HCT116 (cell line): ENCODE results near the gene CA12. TPM values are rescaled to one million over a fixed set of nuclear protein-coding genes. Genes with fewer than 3 reads are reported as not detected.

Experiments used
- ATAC-seq: fragments of 200-7000 bp; cut with Tn5 transposase; 2 replicates; pipeline ENCODE4 v1.9.1; 2020; ENCODE audit warnings: mild to moderate bottlenecking, moderate library complexity
- BruUV-seq: library from RNA; stranded (reverse); fragments of 400-500 nt; replicated peaks from 2 replicates; lab custom pipeline; 2021; lab: Mats Ljungman, UMichigan
- CTCF ChIA-PET: fragments of 300-600 bp; sonication (Branson Sonifier 250); formaldehyde crosslinking; loops from one replicate; lab custom pipeline; 2021; ENCODE audit warnings: antibody characterized with exemption; lab: Charles Lee
- POLR2A ChIA-PET: fragments of 300-600, 350-600 bp; sonication (Branson Sonifier 250); formaldehyde crosslinking; loops from one replicate; lab custom pipeline; 2021; ENCODE audit warnings: antibody characterized with exemption; lab: Charles Lee
- RAD21 ChIA-PET, 2 experiments: fragments of 300-600 bp; sonication (Branson Sonifier 250); formaldehyde crosslinking; loops; one replicate each; lab custom pipeline; 2023; ENCODE audit warnings: low total read pairs in 2 of 2; ENCODE audit not compliant: uncharacterized antibody in 2 of 2, unreplicated experiment in 2 of 2, low non-redundant PET in 1 of 2; lab: Charles Lee
- DNase-seq: peaks from one replicate; pipeline ENCODE4 v3.0.0-alpha.2; 2010; ENCODE audit warnings: low read depth, low spot score
- H2AFZ ChIP-seq: fragments of 200-600 bp; shearing (Covaris generic), sonication (generic); 2 replicates; pipeline ENCODE4 v1.6.1; 2017; ENCODE audit warnings: low read depth, mixed run types, mixed read lengths, antibody characterized with exemption, low read length; ENCODE audit not compliant: poor library complexity, severe bottlenecking
- H3K27ac ChIP-seq: 2 replicates; pipeline ENCODE4 v1.5.1; 2012; ENCODE audit warnings: low read depth, low read length
- H3K27me3 ChIP-seq: fragments of 200-600 bp; sonication (generic); 2 replicates; pipeline ENCODE4 v1.6.1; 2016; ENCODE audit warnings: mixed run types, low read length, mixed read lengths; ENCODE audit not compliant: insufficient read depth
- H3K36me3 ChIP-seq, 2 experiments: fragments of 200-500 bp in 1 of 2; fragments of 200-600 bp in 1 of 2; sonication (Bioruptor generic) in 1 of 2; sonication (generic) in 1 of 2; 2 replicates each; pipeline versions ENCODE4 v1.5.1 to v1.6.1; 2014 to 2016; ENCODE audit warnings: low read length in 2 of 2, inconsistent platforms in 1 of 2, mixed read lengths in 1 of 2, mixed run types in 1 of 2; ENCODE audit not compliant: insufficient read depth in 2 of 2, control insufficient read depth in 1 of 2
- H3K4me1 ChIP-seq, 2 experiments: fragments of 200-600 bp in 1 of 2; sonication (generic) in 1 of 2; 2 replicates each; pipeline versions ENCODE4 v1.5.1 to v1.6.1; 2012 to 2017; ENCODE audit warnings: low read length in 2 of 2, inconsistent platforms in 1 of 2, mild to moderate bottlenecking in 1 of 2, mixed read lengths in 1 of 2, mixed run types in 1 of 2, moderate library complexity in 1 of 2; ENCODE audit not compliant: insufficient read depth in 2 of 2, control insufficient read depth in 1 of 2
- H3K4me2 ChIP-seq: fragments of 200-600 bp; sonication (generic); 2 replicates; pipeline ENCODE4 v1.6.1; 2017; ENCODE audit warnings: mixed run types, low read length, mixed read lengths
- H3K4me3 ChIP-seq, 2 experiments: fragments of 200-600 bp in 1 of 2; sonication (generic) in 1 of 2; replicated peaks in 1 of 2; 2 replicates each; pipeline ENCODE4 v1.5.1; 2011 to 2016; ENCODE audit warnings: low read length in 2 of 2, control low read depth in 1 of 2, low read depth in 1 of 2, mild to moderate bottlenecking in 1 of 2, mixed read lengths in 1 of 2, mixed run types in 1 of 2
- H3K79me2 ChIP-seq: fragments of 200-600 bp; sonication (generic); 2 replicates; pipeline ENCODE4 v1.6.1; 2017; ENCODE audit warnings: mild to moderate bottlenecking, mixed run types, low read length, moderate library complexity, mixed read lengths; ENCODE audit not compliant: insufficient read depth
- H3K9ac ChIP-seq: fragments of 200-600 bp; sonication (generic); 2 replicates; pipeline ENCODE4 v1.6.1; 2016; ENCODE audit warnings: low read length, mixed read lengths
- H3K9me2 ChIP-seq: fragments of 200-600 bp; sonication (generic), shearing (Covaris generic); 2 replicates; pipeline ENCODE4 v1.6.1; 2017; ENCODE audit warnings: mixed run types, mild to moderate bottlenecking, moderate library complexity; ENCODE audit not compliant: insufficient read depth
- H3K9me3 ChIP-seq, 2 experiments: fragments of 200-500 bp in 1 of 2; fragments of 200-600 bp in 1 of 2; sonication (Bioruptor generic) in 1 of 2; sonication (generic) in 1 of 2; 2 replicates each; pipeline ENCODE4 v1.6.1; 2014 to 2017; ENCODE audit warnings: low read length in 2 of 2, mixed read lengths in 2 of 2, inconsistent platforms in 1 of 2, low read depth in 1 of 2, mild to moderate bottlenecking in 1 of 2, mixed run types in 1 of 2, moderate library complexity in 1 of 2; ENCODE audit not compliant: control insufficient read depth in 1 of 2, insufficient read depth in 1 of 2
- H4K20me1 ChIP-seq: fragments of 200-600 bp; sonication (generic), shearing (Covaris generic); 2 replicates; pipeline ENCODE4 v1.6.1; 2017; ENCODE audit warnings: mixed run types, mild to moderate bottlenecking, moderate library complexity; ENCODE audit not compliant: insufficient read depth
- ELF1 ChIP-seq: IDR thresholded peaks from 2 replicates; pipeline ENCODE4 v1.6.1; 2012; ENCODE audit warnings: low read depth, borderline replicate concordance
- FOSL1 ChIP-seq: IDR thresholded peaks from 2 replicates; pipeline ENCODE4 v1.6.1; 2012; ENCODE audit warnings: low read depth
- POLR2A ChIP-seq: IDR thresholded peaks from 2 replicates; pipeline ENCODE4 v1.7.0; 2011; ENCODE audit warnings: borderline replicate concordance; ENCODE audit not compliant: insufficient read depth, insufficient read length; ENCODE audit errors: extremely low read depth
- SP1 ChIP-seq: IDR thresholded peaks from 2 replicates; pipeline ENCODE4 v1.6.1; 2012; ENCODE audit warnings: low read depth
- SRF ChIP-seq: IDR thresholded peaks from 2 replicates; pipeline ENCODE4 v1.6.1; 2012; ENCODE audit warnings: low read depth
- intact Hi-C: fragments of 100-400 bp; cut with micrococcal nuclease; formaldehyde crosslinking; loops from 2 replicates; pipeline ENCODE4 v1.10.0; 2022
- total RNA-seq: library from RNA; stranded (reverse); gene quantifications from one replicate; pipeline ENCODE4 v1.2.1, GENCODE V29; 2021; ENCODE audit not compliant: unreplicated experiment
- TF ChIP-seq, protein P1 (sequence below): IDR thresholded peaks from 2 replicates; pipeline ENCODE4 v1.6.1; 2011; ENCODE audit warnings: mild to moderate bottlenecking, low read length, moderate library complexity; ENCODE audit not compliant: insufficient replicate concordance; ENCODE audit errors: extremely low read depth
- TF ChIP-seq, protein P2 (sequence below), 3 experiments: fragments of 200-600 bp in 1 of 3; sonication (generic) in 1 of 3; IDR thresholded peaks in 2 of 3; conservative IDR thresholded peaks in 1 of 3; 2 replicates each; pipeline ENCODE4 v1.5.1; 2012 to 2017; ENCODE audit warnings: low read depth in 2 of 3, low read length in 2 of 3, antibody characterized with exemption in 1 of 3, borderline replicate concordance in 1 of 3, control low read depth in 1 of 3, mild to moderate bottlenecking in 1 of 3, mixed read lengths in 1 of 3, mixed run types in 1 of 3, moderate library complexity in 1 of 3; ENCODE audit not compliant: insufficient read depth in 1 of 3

Gene CA12
- total RNA-seq, 1 experiment from 2014 or later: 1.8 TPM

DNA sequence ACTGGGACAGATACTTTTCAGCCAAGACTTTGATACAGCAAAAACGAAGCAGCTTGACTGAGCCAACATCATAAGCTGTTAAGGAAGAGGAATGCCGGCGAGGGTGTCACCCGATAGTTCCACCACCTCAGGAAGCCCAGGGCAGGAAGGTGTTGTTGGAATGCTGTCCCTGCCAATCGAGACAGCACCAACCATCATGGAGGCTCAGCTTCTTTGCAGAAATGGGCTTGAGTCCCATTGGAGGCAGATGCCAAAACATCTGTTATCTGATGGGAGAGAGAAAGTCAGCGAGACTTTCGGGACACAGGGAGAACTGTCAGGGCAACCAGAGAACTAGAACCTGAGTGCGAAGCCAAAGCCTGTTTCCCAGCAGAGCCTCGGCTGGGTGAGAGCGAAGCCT, 50.7 kb downstream of the CA12 start:
- Histone ChIP-seq H3K9me2 (no peaks in the 10 kb centered on the region), H3K79me2 (no peaks in the 10 kb centered on the region), H3K9ac (no peak overlapping the region), H3K4me2 (no peak overlapping the region), H2AFZ (no peak overlapping the region), H3K4me1 (peaks cover 0 to 16% of the 10 kb centered on the region in 2 experiments; a peak in 2 of 4 replicates), H3K36me3 (no peaks in the 10 kb centered on the region), H4K20me1 (no peaks in the 10 kb centered on the region), H3K27ac (no peak overlapping the region), H3K9me3 (no peaks in the 10 kb centered on the region), H3K27me3 (no peaks in the 10 kb centered on the region), H3K4me3 (no peak overlapping the region)
- no peak for ATAC-seq
- TF ChIP-seq ELF1: no peak
- no peak for TF ChIP-seq SP1
- TF ChIP-seq, protein P1, sequence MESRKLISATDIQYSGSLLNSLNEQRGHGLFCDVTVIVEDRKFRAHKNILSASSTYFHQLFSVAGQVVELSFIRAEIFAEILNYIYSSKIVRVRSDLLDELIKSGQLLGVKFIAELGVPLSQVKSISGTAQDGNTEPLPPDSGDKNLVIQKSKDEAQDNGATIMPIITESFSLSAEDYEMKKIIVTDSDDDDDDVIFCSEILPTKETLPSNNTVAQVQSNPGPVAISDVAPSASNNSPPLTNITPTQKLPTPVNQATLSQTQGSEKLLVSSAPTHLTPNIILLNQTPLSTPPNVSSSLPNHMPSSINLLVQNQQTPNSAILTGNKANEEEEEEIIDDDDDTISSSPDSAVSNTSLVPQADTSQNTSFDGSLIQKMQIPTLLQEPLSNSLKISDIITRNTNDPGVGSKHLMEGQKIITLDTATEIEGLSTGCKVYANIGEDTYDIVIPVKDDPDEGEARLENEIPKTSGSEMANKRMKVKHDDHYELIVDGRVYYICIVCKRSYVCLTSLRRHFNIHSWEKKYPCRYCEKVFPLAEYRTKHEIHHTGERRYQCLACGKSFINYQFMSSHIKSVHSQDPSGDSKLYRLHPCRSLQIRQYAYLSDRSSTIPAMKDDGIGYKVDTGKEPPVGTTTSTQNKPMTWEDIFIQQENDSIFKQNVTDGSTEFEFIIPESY: no peak
- no peak for TF ChIP-seq SRF
- TF ChIP-seq, protein P2, sequence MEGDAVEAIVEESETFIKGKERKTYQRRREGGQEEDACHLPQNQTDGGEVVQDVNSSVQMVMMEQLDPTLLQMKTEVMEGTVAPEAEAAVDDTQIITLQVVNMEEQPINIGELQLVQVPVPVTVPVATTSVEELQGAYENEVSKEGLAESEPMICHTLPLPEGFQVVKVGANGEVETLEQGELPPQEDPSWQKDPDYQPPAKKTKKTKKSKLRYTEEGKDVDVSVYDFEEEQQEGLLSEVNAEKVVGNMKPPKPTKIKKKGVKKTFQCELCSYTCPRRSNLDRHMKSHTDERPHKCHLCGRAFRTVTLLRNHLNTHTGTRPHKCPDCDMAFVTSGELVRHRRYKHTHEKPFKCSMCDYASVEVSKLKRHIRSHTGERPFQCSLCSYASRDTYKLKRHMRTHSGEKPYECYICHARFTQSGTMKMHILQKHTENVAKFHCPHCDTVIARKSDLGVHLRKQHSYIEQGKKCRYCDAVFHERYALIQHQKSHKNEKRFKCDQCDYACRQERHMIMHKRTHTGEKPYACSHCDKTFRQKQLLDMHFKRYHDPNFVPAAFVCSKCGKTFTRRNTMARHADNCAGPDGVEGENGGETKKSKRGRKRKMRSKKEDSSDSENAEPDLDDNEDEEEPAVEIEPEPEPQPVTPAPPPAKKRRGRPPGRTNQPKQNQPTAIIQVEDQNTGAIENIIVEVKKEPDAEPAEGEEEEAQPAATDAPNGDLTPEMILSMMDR (IDR thresholded peaks at IDR 0.05 in 2 of 3, conservative IDR thresholded peaks at IDR 0.05 in 1 of 3; ENCODE audit: borderline replicate concordance in 1 of 3, insufficient read depth in 1 of 3, low read depth in 2 of 3, low read length in 2 of 3): no peak
- TF ChIP-seq FOSL1: no peak
- TF ChIP-seq POLR2A: no peak
- DNase-seq: no peak
- BruUV-seq: no TSS peak
- ChIA-PET CTCF (no interaction called here), RAD21 (no interaction called here), POLR2A (no interaction called here)
- intact Hi-C loops: no loop called here
